Panc1 (cell line): Measurements from ENCODE around the gene DEFB113.

Experiments used
- POLR2AphosphoS5 ChIP-seq: IDR thresholded peaks from 2 replicates; pipeline ENCODE4 v1.6.1; 2012; ENCODE audit warnings: mild to moderate bottlenecking, low read depth, low read length, moderate library complexity
- SIN3A ChIP-seq: IDR thresholded peaks from 2 replicates; pipeline ENCODE4 v1.6.1; 2012; ENCODE audit warnings: low read depth, mild to moderate bottlenecking, low read length, moderate library complexity, borderline replicate concordance; ENCODE audit not compliant: insufficient read depth
- TF ChIP-seq, protein P1 (sequence below): fragments of 450-650 bp; IDR thresholded peaks from 2 replicates; pipeline ENCODE4 v1.5.1; 2017; ENCODE audit warnings: mild to moderate bottlenecking
- TF ChIP-seq, protein P2 (sequence below), 2 experiments: IDR thresholded peaks; 2 replicates each; pipeline ENCODE4 v1.6.1; 2011 to 2012; ENCODE audit warnings: low read depth in 2 of 2, control low read depth in 1 of 2, low read length in 1 of 2, mild to moderate bottlenecking in 1 of 2, moderate library complexity in 1 of 2; ENCODE audit not compliant: insufficient read depth in 1 of 2

DNA sequence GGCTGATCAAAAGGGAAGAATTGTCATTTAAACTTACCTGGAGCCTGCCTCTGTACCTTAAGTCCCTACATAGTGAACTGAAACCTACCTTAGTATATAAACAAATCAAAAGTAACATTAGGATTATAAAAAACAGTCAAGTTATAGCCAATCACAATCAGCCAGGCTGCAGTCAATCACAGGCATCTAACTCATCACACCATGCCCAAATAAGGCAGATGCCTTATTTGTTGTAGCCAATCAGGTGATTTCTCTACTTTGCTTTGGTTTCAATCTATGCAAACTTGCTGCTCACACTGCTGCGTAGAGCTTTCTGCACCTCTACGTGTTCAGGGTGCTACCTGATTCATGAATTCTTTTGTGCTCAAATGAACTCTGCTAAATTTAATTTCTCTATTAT, 18.3 kb upstream of the DEFB113 start:
- TF ChIP-seq, protein P1, sequence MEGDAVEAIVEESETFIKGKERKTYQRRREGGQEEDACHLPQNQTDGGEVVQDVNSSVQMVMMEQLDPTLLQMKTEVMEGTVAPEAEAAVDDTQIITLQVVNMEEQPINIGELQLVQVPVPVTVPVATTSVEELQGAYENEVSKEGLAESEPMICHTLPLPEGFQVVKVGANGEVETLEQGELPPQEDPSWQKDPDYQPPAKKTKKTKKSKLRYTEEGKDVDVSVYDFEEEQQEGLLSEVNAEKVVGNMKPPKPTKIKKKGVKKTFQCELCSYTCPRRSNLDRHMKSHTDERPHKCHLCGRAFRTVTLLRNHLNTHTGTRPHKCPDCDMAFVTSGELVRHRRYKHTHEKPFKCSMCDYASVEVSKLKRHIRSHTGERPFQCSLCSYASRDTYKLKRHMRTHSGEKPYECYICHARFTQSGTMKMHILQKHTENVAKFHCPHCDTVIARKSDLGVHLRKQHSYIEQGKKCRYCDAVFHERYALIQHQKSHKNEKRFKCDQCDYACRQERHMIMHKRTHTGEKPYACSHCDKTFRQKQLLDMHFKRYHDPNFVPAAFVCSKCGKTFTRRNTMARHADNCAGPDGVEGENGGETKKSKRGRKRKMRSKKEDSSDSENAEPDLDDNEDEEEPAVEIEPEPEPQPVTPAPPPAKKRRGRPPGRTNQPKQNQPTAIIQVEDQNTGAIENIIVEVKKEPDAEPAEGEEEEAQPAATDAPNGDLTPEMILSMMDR = no peak
- TF ChIP-seq POLR2AphosphoS5 = no peak
- no peak for TF ChIP-seq SIN3A
- TF ChIP-seq, protein P2, sequence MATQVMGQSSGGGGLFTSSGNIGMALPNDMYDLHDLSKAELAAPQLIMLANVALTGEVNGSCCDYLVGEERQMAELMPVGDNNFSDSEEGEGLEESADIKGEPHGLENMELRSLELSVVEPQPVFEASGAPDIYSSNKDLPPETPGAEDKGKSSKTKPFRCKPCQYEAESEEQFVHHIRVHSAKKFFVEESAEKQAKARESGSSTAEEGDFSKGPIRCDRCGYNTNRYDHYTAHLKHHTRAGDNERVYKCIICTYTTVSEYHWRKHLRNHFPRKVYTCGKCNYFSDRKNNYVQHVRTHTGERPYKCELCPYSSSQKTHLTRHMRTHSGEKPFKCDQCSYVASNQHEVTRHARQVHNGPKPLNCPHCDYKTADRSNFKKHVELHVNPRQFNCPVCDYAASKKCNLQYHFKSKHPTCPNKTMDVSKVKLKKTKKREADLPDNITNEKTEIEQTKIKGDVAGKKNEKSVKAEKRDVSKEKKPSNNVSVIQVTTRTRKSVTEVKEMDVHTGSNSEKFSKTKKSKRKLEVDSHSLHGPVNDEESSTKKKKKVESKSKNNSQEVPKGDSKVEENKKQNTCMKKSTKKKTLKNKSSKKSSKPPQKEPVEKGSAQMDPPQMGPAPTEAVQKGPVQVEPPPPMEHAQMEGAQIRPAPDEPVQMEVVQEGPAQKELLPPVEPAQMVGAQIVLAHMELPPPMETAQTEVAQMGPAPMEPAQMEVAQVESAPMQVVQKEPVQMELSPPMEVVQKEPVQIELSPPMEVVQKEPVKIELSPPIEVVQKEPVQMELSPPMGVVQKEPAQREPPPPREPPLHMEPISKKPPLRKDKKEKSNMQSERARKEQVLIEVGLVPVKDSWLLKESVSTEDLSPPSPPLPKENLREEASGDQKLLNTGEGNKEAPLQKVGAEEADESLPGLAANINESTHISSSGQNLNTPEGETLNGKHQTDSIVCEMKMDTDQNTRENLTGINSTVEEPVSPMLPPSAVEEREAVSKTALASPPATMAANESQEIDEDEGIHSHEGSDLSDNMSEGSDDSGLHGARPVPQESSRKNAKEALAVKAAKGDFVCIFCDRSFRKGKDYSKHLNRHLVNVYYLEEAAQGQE (IDR thresholded peaks at IDR 0.05; ENCODE audit: insufficient read depth in 1 of 2, low read depth in 2 of 2, low read length in 1 of 2) = no peak
